Measurements from ENCODE around the gene MED23.

The MED23 gene

GRCh38 chr6:131597446-131597845, 30.6 kb downstream of the MED23 start:
- FAIRE-seq (no peak), DNase-seq (ENCODE audit: insufficient read length, low spot score) (no peak)
- TF ChIP-seq CTCF (IDR thresholded peaks at IDR 0.05; ENCODE audit: insufficient read depth, missing control alignments): no peak

DNA sequence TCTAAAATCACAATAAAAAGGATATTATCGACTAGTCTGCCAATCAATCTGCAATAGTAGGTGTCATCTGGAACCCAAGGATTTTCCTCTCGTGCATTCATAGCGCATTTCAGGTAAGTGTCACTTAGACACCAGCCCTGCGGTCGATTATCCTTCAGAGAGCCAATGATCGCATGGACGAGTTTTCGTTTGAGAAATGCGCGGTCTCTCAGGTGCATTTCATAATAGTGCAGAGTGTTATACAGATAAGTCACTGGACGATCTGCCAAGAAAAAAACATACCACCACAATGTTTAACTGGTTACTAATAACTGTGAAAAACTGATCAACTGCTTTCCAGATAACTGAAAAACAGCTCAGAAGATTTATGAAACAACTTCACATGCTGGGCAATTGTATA, 34.0 kb downstream of the MED23 start:
- DNase-seq (ENCODE audit: insufficient read length, low spot score): no peak
- no peak for TF ChIP-seq CTCF (IDR thresholded peaks at IDR 0.05; ENCODE audit: insufficient read depth, missing control alignments)
- no peak for FAIRE-seq

DNA sequence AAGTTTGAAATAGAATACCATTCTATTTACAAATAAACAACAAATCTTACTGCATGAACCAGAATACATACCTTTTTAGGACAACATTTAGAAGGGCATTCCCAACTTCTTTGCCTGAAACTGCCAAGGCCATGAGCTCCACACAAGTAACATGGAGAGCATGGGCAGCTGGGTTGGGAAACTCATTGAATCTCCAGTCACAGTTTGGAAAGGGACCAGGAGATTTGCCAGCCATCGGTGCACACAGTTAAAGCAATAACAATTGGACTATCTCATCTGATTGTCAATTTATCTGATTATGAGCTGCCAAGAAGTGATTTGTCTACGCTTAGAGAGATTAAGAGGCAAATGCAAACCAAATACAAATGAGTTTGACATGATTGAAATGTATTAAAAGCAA, 35.1 kb downstream of the MED23 start:
- no peak for TF ChIP-seq CTCF (IDR thresholded peaks at IDR 0.05; ENCODE audit: insufficient read depth, missing control alignments)
- DNase-seq (ENCODE audit: insufficient read length, low spot score) (no peak), FAIRE-seq (no peak)

- FAIRE-seq (no peak), DNase-seq (ENCODE audit: insufficient read length, low spot score) (no peak)
- TF ChIP-seq CTCF (IDR thresholded peaks at IDR 0.05; ENCODE audit: insufficient read depth, missing control alignments): no peak
Observed at GRCh38 chr6:131588643-131589042, 39.4 kb downstream of the MED23 start.

GRCh38 chr6:131587909-131588308, 40.1 kb downstream of the MED23 start:
- TF ChIP-seq CTCF (IDR thresholded peaks at IDR 0.05; ENCODE audit: insufficient read depth, missing control alignments): no peak
- FAIRE-seq (no peak), DNase-seq (ENCODE audit: insufficient read length, low spot score) (no peak)

DNA sequence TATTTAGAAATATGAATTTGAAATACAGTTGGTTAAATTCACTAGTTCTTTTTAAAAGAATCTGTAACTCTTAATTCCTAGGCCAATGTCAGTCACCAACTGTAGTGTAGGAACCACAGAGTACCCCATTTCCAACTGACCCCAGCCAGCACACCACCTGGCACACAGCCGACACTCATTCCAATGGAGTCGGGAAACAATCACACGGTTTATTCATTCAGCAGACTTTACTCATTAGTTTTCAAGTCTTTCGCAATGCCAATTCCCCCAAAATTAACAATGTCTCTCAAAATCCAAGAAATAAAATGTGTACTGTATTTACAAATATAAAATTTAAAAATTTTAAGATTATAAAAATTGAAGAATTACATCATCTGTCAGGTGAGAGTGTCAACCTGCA, 41.5 kb downstream of the MED23 start:
- DNase-seq (ENCODE audit: insufficient read length, low spot score) (no peak), FAIRE-seq (no peak)
- TF ChIP-seq CTCF (IDR thresholded peaks at IDR 0.05; ENCODE audit: insufficient read depth, missing control alignments): no peak

DNA sequence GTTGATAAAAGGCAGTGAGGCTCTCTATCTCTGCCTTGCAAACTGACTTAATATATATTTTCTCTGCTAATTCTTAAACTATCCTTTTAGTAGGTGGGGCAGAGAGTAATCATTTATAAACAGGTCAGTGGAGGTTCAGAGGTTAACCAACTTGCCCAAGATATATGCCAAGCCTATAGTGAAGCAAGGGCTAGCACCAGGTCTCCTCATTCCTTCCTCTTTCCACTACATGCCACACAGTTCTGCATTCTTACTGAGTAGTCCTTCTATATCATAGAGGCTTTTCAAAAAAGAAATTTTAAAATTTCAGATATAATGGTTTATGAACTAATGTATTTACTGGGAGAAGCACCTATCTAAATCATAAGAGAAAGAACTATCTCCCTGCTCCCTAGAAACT, 46.5 kb downstream of the MED23 start:
- no peak for TF ChIP-seq CTCF (IDR thresholded peaks at IDR 0.05; ENCODE audit: insufficient read depth, missing control alignments)
- FAIRE-seq: no peak
- DNase-seq (ENCODE audit: insufficient read length, low spot score): no peak
